Skin of body (tissue), 2 donors: ENCODE results near the gene GRK5. TPM values are rescaled to one million over a fixed set of nuclear protein-coding genes. Genes with fewer than 3 reads are reported as not detected.

ENCODE experiments used
- DNase-seq: peaks from one replicate; lab custom pipeline; 2025; lab: John Stamatoyannopoulos, UW
- total RNA-seq: library from RNA; depleted of rRNA; stranded (reverse); fragments of >200 nt; gene quantifications from one replicate; pipeline ENCODE4 v1.2.3, GENCODE V29; 2014

GRK5 gene
- total RNA-seq, 1 donor from 2014 or later = 10.7 TPM

DNA sequence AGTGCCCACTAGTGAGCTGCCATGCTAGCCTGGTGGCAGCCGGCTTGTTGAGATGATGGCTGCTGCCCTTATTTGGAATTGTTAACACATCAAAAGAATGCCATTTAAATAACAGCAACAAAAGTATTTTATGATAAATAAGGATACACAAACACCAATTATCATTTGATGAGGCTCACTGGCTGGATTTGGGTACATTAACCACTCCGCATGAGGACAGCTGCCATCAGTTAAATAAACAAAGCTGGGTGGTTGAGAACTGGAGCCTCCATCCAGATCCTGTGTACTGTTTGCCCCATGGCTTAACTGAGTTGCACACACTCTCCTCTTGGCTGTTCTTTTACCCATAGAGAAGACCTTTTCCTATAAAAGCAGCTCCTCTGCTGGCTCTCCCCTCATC lies 231.3 kb downstream of the GRK5 start:
- DNase-seq = no peak

DNA sequence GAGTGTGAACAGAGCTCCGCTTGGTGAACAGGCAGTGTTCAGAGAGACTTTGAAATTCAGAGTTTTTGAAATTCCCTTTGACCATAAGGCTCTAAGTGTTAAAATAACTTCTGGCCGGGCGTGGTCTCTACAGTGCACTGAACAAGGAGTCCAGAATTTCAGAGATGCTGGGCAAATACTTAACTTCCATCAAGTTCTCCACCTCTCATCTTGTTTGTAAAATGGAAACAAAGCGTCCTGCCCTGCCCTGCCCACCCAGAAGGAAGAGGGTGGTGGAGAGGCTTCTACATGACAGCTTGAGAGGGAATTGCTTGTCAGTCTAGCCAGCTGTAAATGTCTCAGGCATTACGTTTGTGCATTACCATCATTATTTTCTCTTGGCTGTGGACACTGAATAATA lies 232.6 kb downstream of the GRK5 start:
- DNase-seq = no peak

DNA sequence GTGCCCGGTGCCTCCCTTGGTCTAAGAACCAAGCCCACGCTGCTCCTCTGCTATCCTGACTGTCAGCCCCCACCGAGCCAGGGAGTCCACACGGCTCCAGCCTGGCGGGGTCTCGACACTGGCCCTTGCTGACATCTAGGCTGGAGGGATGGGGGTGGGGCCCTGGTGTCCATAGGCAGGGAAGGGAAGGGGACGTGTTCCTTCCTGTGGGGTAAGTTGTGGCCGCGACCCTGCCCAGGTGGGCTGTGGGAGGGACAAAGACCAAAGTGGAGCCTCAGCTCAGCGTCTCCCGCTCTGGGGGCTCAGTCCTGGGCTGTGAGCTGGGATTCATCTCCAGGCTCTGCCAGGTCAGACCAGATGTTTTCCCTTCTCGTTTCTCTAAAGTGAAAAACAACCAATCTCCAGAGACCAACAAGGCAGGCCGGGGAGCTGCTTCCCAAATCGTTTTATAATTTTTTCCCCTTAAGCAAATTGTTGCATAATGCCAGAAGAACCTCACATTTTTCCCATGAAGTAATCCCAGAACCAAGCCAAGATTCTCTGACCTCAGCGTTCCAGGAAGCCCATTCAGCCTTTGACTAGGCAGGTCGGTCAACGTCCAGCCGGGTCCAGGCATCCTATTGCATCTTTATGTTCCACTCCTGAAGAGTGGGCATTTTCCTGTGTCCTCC lies 233.9 kb downstream of the GRK5 start:
- DNase-seq = peak; percentile 84

DNA sequence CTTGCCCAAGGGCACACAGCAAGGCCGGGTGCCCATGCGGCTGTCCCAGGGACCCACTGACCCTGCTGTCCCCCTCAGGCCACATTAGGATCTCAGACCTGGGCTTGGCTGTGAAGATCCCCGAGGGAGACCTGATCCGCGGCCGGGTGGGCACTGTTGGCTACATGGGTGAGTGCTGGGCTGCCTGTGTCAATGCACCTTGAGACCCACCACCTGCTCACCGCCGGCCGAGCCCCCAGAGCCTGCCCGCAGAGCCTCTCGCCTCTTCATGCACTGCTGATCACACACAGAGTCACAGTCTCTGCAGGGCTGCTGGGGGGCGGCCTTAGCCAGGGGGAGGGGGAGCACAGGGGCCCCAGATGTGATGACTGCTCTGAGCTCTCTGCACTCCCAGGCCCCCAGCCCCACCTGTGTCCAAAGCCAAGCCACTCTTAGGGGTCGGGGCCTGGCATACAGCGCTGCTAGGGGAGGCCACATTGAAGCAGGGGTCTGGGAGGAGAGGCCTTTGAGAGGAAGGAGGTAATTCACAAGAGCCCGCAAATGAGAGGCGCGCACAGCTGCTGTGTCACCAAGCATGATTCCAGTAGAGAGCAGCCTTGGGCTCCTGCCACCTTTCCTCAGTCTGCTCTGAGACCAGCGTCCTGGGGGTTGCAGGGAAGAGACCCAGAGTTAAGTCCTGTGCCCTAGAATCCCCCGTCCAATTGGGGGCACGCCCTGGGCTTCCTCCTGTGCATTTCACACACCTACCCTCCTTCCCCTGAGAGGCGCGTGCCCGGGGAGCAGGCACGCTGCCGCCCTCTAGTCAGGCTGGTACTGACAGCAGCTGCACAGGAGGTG lies 234.8 kb downstream of the GRK5 start:
- DNase-seq = peak; percentile 11

DNA sequence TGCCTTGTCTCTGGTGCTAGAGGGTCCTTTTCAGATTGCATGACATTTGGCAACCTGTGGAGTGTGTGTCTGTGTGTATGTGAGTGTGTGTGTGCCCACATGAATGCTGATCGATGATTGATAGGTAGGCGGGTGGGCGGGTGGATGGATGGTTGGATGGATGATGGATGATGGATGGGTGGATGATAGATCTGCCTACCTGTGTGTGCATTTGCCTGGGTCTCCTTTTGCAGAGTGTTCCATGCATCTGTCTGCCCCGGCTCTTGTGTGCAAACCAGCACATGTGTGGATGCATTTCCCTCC lies 235.3 kb downstream of the GRK5 start:
- DNase-seq = no peak

DNA sequence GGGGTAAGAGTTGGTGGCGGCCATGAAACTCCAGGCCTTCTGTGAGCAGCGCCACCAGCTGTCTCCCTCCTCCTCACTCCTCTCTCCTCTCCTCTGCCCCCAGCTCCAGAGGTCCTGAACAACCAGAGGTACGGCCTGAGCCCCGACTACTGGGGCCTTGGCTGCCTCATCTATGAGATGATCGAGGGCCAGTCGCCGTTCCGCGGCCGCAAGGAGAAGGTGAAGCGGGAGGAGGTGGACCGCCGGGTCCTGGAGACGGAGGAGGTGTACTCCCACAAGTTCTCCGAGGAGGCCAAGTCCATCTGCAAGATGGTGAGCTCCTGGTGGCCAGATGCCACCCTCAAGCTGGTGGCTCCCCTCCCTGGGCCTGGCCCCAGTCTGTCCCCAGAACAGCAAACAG lies 236.1 kb downstream of the GRK5 start:
- no peak for DNase-seq

DNA sequence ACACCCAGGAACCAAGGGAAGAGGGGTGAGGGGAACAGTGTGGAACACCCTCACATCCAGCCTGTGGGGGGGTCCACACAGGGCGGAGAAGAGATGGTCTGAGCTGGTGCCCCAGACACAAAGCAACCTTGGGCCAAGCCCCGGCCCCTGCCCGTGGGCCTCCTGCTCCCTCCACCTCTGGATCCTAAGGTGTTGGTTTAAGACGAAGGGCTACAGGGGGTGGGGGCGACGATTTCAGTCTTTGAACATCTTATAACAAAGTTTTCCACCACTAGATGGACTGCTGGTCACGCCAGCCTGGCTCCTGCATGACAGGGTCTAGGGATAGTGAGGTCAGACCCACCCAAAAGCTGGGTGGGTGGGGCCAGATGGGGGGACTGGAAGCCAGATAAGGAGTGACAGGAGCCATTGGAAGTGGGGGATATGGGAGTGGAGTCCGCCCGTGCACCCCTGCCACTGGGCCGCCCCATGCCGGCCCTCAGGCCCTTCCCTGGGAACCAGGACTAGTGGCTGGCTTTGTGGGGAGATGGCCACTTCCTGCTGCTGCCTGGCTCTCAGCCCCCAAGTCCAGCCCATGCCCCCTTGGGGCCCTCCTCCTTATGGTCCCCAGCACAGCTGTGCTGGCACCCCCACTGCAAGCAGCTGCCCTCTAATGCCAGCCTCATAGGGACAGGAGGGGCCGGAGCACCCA lies 236.7 kb downstream of the GRK5 start:
- no peak for DNase-seq

DNA sequence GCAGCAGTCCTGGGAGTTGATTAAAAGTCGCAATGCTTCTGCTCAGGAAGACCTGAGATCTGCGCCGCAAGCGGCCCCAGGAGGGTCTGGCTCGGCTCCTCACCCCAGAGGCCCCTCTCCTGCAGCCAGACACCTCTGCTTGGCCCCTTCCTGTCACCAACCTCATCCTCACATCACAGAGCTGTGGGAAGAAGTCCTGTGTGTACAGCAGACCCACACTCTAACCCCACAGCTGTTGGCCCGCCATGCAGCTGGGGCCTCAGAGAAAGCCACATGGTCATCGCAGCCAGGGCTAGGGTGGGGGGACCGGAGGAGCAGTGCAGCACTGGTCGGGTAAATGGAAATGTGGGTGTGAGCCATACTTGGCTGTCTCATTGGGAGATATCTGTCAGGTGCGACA lies 237.5 kb downstream of the GRK5 start:
- DNase-seq = no peak

DNA sequence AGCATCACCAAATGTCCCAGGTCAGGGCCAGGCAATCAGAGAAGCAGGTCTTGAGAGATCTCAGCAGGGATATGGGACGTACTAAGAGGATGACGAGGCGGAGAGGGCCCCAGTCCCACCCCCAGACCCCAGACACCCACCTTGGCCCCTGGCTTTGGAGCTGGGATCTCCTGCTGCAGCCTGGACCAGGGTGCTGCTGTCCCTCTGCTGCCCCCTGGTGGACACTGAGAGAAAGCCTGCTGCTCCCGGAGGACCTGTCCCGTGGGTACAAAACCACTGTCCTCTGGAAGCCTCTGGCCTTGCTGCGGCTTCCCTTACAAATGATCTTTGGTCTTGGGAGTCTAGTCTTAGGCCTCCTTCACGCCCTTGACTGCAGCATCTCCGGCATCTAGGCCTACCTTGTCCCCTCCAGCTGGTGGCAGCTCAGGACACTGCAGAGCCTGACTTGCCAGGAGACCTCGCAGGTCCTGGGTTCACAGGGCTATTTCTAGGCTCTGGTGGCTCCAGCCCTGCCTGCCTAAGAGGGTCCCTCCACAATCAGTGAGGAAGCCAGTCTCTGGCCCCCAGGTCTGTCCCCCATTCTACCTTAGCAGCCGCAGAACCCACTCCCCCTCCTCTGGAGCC lies 238.1 kb downstream of the GRK5 start:
- peak; percentile 53 for DNase-seq

DNA sequence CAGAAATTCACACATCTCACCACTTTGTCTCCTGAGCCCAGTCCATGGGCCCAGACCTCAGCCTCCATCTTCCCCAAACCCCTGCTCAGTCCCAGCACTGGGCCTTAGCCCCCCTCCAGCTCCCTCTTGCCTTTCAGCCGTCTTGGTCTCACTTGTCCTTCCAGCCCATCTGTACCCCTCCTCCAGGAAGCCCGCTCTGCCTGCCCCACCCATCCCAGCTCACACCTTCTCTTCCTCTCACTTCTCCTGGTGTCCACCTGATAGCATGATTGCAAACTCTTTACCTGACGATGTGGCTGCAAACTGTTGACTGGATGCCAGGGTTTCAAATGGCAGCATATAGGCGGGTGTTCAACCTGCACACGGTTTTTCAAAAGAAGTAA lies 238.6 kb downstream of the GRK5 start:
- DNase-seq = no peak

DNA sequence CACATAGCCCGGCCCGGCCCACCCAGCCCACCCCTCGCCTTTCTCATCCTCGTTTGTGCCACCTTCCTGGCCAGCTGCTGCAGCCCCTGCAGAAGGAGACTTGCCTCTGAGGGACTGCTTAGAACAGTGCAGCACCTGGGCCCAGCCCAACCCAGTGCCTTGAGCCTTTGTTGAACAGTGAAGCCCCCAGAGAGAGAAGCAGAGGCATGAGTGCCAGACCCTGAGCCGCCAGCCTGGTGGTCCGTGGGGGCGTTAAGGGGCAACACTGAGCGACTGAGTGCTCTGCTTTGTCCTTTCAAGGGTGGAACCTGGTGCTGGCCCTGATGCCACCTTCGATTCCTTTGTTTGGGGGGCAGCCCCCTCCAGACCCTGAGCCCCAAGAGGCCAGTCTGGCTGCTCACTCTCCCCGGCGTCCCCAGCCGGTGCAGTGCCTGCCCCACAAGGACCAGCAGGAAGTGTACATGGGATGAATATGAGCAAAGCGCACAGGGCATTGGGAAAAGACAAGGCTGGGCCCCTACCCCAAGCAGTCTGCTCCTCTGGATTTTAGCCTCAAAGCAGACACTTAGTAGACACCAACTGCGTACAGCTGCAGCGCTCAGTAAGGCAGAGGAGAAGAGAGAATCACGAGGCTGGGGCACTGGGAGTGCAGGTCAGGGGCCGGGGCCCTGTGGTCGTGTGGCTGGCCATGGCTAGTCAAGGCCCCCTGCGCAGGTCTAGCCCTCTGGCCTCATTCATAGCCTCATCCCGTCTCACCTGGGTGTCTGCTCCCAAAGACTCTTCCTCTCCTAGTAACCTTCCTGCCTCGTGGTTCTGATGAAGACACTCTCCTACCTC lies 239.3 kb downstream of the GRK5 start:
- no peak for DNase-seq

DNA sequence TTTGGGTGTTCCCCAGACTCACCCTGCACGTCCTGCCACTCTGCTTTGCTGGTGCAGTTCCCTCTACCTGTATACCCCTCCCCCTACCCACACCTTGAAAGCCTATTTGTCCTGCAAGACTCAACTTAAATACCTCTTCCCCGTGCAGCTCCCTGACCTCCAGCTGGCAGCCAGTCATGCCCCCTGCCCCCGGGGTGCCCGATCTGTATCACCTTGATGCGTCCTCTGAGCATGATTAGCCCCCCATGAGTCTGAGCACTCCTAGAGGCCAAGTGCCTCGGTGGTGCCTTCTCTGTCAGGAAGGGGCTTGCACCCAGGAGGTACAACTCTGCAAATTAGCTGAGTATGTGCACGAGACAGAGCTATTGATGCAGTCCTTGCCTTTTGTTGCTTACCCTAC lies 240.1 kb downstream of the GRK5 start:
- no peak for DNase-seq

DNA sequence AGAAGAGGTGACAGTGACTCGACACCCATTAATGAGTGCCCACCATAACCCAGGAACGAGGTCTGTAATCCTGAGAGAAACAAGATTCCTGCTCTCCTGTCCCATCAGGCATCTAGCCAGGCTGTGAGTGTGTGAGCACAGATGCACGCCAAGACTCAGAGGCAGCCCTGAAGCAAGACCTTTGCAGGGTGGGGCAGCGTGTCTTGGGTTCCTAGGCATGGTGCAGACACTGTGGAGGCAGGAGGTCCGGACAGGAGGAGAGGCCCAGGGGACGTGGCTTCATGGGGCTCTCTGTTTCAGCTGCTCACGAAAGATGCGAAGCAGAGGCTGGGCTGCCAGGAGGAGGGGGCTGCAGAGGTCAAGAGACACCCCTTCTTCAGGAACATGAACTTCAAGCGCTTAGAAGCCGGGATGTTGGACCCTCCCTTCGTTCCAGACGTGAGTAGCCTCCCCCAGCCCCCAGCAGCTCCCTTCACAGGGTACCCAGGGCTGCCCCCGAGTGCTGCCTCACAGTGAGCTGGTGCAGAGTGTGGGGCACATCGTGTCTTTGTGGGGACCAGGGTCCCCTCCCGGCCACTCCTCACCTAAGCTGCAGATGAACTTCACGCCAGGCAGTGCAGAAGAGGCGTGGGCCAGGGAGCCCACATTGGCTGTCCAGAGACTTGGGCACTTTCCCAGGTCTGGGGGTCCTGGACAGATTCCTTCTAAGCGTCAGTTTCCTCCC lies 240.6 kb downstream of the GRK5 start:
- DNase-seq = no peak

DNA sequence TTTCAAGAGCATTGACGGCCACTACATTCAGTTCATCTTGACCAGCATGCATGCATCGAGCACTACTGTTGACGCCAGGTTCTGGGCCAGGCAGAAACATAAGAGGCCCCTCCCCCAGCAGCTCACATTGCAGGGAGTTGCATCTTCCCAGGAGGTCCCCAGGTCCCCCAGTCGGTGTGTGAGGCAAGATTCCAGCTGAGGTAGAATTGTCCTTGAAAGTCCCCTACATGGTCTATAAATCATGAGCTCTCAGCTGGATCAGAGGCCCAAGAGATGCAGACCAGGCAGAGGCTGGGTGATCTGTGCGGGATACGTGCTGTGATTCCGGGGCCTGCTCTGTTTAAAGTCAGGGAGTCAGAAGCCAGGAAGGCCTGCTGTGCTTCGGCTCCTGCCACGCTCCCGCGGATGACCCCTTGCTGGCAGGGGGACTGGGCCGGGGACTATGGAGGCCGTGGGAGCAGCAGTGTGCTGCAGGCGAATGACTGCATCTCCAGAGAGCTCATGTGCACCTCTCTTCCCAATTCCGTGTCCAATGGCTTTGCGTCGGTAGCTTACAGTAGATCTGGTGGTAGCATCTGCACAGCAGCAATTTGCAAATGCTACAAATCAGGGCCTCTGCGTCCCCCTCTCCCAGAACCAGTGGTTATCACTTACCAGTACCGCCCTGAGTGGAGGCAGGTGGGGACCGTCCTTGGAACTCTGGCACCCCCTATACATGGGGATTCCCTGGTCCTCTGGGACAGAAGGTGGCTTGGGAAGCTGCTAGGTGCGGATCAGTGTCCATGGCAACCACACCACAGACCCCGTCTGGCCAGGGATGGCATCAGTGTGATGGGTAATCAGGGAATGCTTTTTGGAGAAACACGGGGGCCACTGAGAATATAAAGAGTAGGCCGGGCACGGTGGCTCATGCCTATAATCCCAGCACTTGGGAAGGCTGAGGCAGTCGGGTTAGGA lies 241.5 kb downstream of the GRK5 start:
- no peak for DNase-seq

DNA sequence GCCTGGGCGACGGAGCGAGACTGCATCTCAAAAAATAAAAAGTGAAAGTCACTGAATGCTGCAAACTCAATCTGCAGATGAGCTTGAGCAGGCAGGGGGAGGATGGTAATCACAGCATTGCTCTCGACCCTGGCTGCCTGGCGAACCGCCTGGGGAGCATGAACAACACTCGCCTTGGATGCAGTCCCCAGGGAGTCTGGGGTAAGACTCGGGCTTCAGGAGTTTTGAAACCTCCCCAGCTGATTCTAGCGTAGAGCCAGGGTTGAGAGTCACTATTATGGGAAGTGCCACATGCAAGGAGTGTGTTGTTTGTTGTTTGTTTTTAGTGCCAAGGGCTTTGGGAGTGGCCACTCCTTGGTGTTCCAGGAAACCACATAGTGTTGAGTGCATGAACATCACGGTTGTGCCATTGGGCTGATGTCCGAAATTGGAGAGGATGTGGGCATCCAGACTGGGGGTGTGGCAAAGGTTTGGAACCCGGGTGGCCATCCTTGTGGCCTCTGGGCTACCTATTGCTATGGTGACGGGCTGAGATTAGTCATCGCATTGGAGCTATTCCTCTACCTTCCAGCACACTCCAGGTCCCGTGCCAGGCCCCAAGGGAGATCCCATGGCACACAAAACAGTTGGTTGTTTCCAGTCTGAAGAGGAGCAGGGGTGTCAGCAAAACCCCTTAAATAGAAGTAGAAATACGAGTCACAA lies 242.5 kb downstream of the GRK5 start:
- DNase-seq = peak; percentile 35

DNA sequence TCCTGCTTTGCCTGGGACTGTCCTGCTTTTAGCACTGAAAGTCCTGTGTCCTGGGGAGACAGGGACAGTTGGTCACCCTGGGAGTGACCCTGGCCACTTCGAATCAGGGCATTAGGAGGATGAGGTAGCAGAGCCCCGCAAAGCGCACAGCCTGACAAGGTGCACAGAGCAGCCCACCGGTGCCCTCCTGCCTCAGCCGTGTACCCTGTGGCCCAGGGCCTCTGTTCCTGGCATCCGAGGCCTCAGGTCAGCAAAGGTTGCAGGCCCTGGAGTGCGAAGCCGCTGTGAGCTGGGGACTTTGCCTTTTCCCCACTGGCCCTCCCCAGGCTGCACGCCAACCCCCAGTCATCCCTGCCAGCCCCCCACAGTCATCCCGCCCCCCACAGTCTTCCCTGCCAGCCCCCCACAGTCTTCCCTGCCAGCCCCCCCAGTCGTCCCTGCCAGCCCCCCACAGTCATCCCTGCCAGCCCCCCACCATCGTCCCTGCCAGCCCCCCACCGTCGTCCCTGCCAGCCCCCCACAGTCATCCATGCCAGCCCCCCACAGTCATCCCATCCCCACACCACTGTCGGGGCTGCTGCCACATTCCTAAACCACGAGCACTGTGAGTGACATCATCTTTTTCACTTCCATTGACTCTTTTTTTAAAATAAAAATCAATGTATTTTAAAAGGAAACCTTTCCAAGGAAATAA lies 243.4 kb downstream of the GRK5 start:
- DNase-seq = no peak

DNA sequence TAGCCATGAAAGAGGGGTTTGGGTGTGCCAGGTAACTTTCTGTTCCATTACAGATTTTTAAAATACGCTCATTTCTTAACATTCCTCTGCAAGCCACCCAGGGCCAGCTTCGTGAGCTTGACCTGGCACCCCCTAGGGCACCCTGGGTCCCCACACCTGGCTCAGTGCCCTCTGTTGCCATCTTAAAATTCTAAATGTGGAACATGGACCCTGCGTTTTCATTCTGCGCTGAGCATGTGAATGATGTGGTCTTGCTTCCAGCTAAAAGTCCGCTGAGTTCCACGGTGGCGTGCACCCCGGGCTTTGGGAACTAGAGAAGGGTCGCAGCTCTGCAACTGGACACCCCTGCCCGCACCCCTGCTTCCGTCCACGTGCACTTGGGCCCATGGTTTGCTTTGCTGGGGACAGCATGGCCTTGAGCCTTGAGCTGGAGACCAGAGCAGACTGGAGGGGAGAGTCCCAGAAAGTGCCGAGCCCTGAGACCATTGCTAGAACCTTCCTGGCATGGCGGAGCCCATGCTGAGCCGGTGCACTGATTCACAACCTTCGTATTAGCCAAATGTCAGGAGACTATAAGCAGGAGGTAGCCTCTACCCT lies 244.0 kb downstream of the GRK5 start:
- no peak for DNase-seq

DNA sequence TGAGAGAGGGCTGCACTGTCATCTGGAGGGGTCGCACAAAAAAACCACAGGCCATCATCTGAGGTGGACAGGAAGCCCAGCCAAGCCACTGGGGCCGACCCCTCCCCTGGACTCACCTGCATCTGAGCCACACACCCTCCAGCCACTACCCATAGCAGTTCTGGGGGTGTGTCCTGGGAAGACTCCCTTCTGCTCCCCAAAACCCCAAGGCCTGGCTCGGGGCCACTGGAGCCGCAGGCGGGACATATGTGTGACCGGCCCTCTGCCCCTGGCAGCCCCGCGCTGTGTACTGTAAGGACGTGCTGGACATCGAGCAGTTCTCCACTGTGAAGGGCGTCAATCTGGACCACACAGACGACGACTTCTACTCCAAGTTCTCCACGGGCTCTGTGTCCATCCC lies 245.0 kb downstream of the GRK5 start:
- no peak for DNase-seq
